ENCODE data around the gene NOTCH1. TPM values are rescaled to one million over a fixed set of nuclear protein-coding genes. Genes with fewer than 3 reads are reported as not detected.

Gene NOTCH1
- total RNA-seq, 1 experiment from 2014 or later: 95.6 TPM

DNA sequence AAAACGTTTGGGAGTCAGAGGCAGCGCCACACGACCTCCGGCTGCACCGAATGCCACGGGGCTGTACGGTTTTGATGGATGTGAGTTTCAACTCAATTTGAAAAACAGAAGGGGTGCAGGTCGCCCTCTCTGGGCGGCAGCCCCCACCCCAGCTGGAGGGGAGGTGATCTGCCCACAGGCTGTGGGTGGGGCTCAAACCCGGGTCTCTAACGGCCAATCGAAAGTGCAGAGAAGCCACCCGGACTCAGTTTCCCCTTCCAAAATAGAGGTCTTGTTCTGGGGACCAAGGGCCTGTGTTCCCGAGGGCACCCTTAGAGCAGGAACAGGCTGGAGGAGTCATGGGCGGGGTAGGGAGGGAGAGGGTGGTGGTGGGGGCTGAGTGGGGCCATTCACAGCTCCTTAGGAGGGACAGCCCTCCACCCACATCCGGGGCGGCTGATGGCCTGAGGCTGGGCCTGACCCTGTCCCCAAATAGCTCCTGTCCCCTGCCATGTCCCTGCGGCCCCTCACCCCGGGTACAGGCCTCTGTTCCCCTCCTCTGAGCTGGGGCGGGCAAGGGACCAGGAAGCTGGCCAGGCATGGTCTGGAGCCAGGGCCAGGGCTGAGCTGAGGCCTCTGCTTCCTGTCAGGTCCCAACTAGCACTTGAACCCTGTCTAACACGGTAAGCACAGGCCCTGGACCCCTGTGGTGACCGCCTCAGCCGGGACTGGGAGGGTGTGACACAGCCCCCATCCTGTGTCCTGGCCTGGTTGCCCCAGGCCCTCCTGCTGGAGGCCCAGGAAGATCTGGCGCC is 22.6 kb upstream of the NOTCH1 start:
- H3K4me1 Mint-ChIP-seq: peaks cover 61% of the 10 kb centered on the region
- H3K27me3 Mint-ChIP-seq (ENCODE audit: low read depth): no peaks in the 10 kb centered on the region
- ChIA-PET CTCF (interaction anchor here (1.2 to 1.6 kb wide), 2 partner anchors 20 to 57 kb away, joined by 3 to 5 read pairs; no protein-coding TSS in a partner anchor), POLR2A (interaction anchor here (0.8 kb wide), 1 partner anchor 10 kb away, joined by 5 read pairs; no protein-coding TSS in a partner anchor)
- DNase-seq (ENCODE audit: low spot score) (no peak), ATAC-seq (no peak)
- no peak for TF ChIP-seq ATF1 (CRISPR knock-in tag; IDR thresholded peaks at IDR 0.05)
- TF ChIP-seq, protein P1, sequence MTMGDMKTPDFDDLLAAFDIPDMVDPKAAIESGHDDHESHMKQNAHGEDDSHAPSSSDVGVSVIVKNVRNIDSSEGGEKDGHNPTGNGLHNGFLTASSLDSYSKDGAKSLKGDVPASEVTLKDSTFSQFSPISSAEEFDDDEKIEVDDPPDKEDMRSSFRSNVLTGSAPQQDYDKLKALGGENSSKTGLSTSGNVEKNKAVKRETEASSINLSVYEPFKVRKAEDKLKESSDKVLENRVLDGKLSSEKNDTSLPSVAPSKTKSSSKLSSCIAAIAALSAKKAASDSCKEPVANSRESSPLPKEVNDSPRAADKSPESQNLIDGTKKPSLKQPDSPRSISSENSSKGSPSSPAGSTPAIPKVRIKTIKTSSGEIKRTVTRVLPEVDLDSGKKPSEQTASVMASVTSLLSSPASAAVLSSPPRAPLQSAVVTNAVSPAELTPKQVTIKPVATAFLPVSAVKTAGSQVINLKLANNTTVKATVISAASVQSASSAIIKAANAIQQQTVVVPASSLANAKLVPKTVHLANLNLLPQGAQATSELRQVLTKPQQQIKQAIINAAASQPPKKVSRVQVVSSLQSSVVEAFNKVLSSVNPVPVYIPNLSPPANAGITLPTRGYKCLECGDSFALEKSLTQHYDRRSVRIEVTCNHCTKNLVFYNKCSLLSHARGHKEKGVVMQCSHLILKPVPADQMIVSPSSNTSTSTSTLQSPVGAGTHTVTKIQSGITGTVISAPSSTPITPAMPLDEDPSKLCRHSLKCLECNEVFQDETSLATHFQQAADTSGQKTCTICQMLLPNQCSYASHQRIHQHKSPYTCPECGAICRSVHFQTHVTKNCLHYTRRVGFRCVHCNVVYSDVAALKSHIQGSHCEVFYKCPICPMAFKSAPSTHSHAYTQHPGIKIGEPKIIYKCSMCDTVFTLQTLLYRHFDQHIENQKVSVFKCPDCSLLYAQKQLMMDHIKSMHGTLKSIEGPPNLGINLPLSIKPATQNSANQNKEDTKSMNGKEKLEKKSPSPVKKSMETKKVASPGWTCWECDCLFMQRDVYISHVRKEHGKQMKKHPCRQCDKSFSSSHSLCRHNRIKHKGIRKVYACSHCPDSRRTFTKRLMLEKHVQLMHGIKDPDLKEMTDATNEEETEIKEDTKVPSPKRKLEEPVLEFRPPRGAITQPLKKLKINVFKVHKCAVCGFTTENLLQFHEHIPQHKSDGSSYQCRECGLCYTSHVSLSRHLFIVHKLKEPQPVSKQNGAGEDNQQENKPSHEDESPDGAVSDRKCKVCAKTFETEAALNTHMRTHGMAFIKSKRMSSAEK (CRISPR knock-in tag; IDR thresholded peaks at IDR 0.05; ENCODE audit: borderline replicate concordance): no peak
- 0 out of 2 replicates have a peak, but pooled peaks have one; percentile 28 for TF ChIP-seq FOXP1 (CRISPR knock-in tag; IDR thresholded peaks at IDR 0.05; ENCODE audit: borderline replicate concordance)
- no peak for TF ChIP-seq ESRRA (CRISPR knock-in tag; IDR thresholded peaks at IDR 0.05; ENCODE audit: borderline replicate concordance)
- TF ChIP-seq, protein P2, sequence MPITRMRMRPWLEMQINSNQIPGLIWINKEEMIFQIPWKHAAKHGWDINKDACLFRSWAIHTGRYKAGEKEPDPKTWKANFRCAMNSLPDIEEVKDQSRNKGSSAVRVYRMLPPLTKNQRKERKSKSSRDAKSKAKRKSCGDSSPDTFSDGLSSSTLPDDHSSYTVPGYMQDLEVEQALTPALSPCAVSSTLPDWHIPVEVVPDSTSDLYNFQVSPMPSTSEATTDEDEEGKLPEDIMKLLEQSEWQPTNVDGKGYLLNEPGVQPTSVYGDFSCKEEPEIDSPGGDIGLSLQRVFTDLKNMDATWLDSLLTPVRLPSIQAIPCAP (CRISPR knock-in tag; IDR thresholded peaks at IDR 0.05): no peak
- TF ChIP-seq, protein P3, sequence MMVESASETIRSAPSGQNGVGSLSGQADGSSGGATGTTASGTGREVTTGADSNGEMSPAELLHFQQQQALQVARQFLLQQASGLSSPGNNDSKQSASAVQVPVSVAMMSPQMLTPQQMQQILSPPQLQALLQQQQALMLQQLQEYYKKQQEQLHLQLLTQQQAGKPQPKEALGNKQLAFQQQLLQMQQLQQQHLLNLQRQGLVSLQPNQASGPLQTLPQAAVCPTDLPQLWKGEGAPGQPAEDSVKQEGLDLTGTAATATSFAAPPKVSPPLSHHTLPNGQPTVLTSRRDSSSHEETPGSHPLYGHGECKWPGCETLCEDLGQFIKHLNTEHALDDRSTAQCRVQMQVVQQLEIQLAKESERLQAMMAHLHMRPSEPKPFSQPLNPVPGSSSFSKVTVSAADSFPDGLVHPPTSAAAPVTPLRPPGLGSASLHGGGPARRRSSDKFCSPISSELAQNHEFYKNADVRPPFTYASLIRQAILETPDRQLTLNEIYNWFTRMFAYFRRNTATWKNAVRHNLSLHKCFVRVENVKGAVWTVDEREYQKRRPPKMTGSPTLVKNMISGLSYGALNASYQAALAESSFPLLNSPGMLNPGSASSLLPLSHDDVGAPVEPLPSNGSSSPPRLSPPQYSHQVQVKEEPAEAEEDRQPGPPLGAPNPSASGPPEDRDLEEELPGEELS (CRISPR knock-in tag; IDR thresholded peaks at IDR 0.05): no peak
- no peaks in the 10 kb centered on the region; the same call in 1 of the 2 replicates for H3K9me3 Mint-ChIP-seq
- no peak overlapping the region; the same call in none of the 2 replicates for H3K27ac Mint-ChIP-seq
- no peaks in the 10 kb centered on the region for H3K36me3 Mint-ChIP-seq
- no peak overlapping the region for H3K4me3 Mint-ChIP-seq

DNA sequence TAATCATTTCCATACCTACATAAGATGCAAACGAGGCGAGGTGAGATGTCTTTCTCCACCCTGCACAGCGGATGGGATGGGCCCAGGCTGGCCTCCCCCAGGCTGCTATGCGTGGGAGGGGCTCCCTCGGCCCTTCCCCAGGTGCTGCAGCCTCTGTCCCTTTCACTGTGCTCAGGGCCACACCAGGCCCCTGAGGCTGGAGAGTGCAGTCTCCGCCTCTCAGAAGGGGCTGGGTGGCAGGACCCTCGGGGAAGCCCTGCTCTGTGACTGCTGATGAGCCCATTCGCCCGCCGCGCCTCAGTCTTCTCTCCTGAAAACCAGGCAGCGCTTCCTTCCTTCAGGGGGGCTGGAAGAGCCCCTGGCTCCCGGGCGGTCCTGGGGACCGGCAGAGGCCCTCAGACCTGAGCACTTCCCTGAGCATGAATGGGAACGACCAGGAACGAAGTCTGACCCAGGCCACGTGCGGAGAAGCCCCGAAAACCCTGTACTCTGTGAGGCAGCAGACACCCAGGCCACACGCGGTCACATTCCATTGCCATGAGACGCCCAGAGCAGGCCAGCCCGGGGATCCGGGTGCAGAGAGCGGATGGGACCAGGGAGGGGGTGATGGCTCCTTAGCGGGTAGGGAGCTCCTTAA is 21.9 kb upstream of the NOTCH1 start:
- peaks cover 54% of the 10 kb centered on the region for H3K4me1 Mint-ChIP-seq
- TF ChIP-seq TCF7 (CRISPR knock-in tag; IDR thresholded peaks at IDR 0.05; ENCODE audit: low read depth) (no peak; the same call in 1 of the 2 replicates), ZNF396 (CRISPR knock-in tag; IDR thresholded peaks at IDR 0.05; ENCODE audit: borderline replicate concordance) (no peak), NR2C2 (CRISPR knock-in tag; IDR thresholded peaks at IDR 0.05) (peak; percentile 31; the same call in 1 of the 2 replicates), ESRRA (CRISPR knock-in tag; IDR thresholded peaks at IDR 0.05; ENCODE audit: borderline replicate concordance) (no peak; the same call in 1 of the 2 replicates), ZBTB21 (CRISPR knock-in tag; IDR thresholded peaks at IDR 0.05; ENCODE audit: borderline replicate concordance) (0 out of 2 replicates have a peak, but pooled peaks have one; percentile 35), ZNF232 (CRISPR knock-in tag; IDR thresholded peaks at IDR 0.05) (no peak), ZNF671 (CRISPR knock-in tag; IDR thresholded peaks at IDR 0.05) (no peak), RORB (CRISPR knock-in tag; IDR thresholded peaks at IDR 0.05) (no peak), TEAD4 (CRISPR knock-in tag; IDR thresholded peaks at IDR 0.05) (no peak), PRRX2 (CRISPR knock-in tag; IDR thresholded peaks at IDR 0.05) (no peak), SMAD4 (CRISPR knock-in tag; IDR thresholded peaks at IDR 0.05) (no peak), ZNF219 (CRISPR knock-in tag; IDR thresholded peaks at IDR 0.05; ENCODE audit: borderline replicate concordance) (no peak)
- TF ChIP-seq, protein P4, sequence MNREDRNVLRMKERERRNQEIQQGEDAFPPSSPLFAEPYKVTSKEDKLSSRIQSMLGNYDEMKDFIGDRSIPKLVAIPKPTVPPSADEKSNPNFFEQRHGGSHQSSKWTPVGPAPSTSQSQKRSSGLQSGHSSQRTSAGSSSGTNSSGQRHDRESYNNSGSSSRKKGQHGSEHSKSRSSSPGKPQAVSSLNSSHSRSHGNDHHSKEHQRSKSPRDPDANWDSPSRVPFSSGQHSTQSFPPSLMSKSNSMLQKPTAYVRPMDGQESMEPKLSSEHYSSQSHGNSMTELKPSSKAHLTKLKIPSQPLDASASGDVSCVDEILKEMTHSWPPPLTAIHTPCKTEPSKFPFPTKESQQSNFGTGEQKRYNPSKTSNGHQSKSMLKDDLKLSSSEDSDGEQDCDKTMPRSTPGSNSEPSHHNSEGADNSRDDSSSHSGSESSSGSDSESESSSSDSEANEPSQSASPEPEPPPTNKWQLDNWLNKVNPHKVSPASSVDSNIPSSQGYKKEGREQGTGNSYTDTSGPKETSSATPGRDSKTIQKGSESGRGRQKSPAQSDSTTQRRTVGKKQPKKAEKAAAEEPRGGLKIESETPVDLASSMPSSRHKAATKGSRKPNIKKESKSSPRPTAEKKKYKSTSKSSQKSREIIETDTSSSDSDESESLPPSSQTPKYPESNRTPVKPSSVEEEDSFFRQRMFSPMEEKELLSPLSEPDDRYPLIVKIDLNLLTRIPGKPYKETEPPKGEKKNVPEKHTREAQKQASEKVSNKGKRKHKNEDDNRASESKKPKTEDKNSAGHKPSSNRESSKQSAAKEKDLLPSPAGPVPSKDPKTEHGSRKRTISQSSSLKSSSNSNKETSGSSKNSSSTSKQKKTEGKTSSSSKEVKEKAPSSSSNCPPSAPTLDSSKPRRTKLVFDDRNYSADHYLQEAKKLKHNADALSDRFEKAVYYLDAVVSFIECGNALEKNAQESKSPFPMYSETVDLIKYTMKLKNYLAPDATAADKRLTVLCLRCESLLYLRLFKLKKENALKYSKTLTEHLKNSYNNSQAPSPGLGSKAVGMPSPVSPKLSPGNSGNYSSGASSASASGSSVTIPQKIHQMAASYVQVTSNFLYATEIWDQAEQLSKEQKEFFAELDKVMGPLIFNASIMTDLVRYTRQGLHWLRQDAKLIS (CRISPR knock-in tag; IDR thresholded peaks at IDR 0.05; ENCODE audit: borderline replicate concordance): no peak
- TF ChIP-seq, protein P2 (CRISPR knock-in tag; IDR thresholded peaks at IDR 0.05): no peak
- TF ChIP-seq, protein P5, sequence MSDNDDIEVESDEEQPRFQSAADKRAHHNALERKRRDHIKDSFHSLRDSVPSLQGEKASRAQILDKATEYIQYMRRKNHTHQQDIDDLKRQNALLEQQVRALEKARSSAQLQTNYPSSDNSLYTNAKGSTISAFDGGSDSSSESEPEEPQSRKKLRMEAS (CRISPR knock-in tag; IDR thresholded peaks at IDR 0.05): peak; percentile 91

More for the DNA sequence above, 21.9 kb upstream of the NOTCH1 start:
- Mint-ChIP-seq H3K9me3 (no peaks in the 10 kb centered on the region; the same call in 1 of the 2 replicates), H3K27me3 (ENCODE audit: low read depth) (no peaks in the 10 kb centered on the region), H3K36me3 (no peaks in the 10 kb centered on the region), H3K27ac (no peak overlapping the region; the same call in 1 of the 2 replicates), H3K4me3 (no peak overlapping the region)
- DNase-seq (ENCODE audit: low spot score) (peak; percentile 55), ATAC-seq (peak; percentile 4)
- POLR2A ChIA-PET: interaction anchor here (0.8 kb wide), 1 partner anchor 11 kb away, joined by 5 read pairs; no protein-coding TSS in a partner anchor
- CTCF ChIA-PET: interaction anchor here (1.2 to 1.6 kb wide), 2 partner anchors 20 to 57 kb away, joined by 3 to 5 read pairs; no protein-coding TSS in a partner anchor

Measured in WTC11 (cell line).